Measurements from ENCODE around the gene AGBL4. TPM values are rescaled to one million over a fixed set of nuclear protein-coding genes. Genes with fewer than 3 reads are reported as not detected.

The AGBL4 gene
- total RNA-seq, 1 experiment from 2014 or later, result 0.33 TPM

GRCh38 chr1:50048791-50049190, 25.0 kb upstream of the AGBL4 start:
- intact Hi-C loops (cut with micrococcal nuclease), result no loop called here
- Histone ChIP-seq H3K9me3 (ENCODE audit: low read length) (no peaks in the 10 kb centered on the region), H3K4me3 (ENCODE audit: low read length) (no peak overlapping the region), H3K9ac (ENCODE audit: low read length) (no peak overlapping the region), H3F3A (ENCODE audit: low read length, unreplicated experiment) (no peaks in the 10 kb centered on the region), H2AFZ (ENCODE audit: low read length) (no peak overlapping the region), H3K79me2 (ENCODE audit: low read length) (no peaks in the 10 kb centered on the region), H3K4me1 (ENCODE audit: insufficient read depth, low read length) (no peaks in the 10 kb centered on the region), H3K36me3 (ENCODE audit: low read depth, low read length) (no peaks in the 10 kb centered on the region), H3K27me3 (ENCODE audit: low read length) (no peaks in the 10 kb centered on the region), H3K27ac (ENCODE audit: low read length) (no peak overlapping the region), H4K20me1 (ENCODE audit: low read length) (no peaks in the 10 kb centered on the region), H3K9me2 (replicated peaks; ENCODE audit: low read length) (no peaks in the 10 kb centered on the region), H3K4me2 (ENCODE audit: low read length) (no peak overlapping the region)
- CTCF ChIA-PET, result no interaction called here
- TF ChIP-seq EZH2phosphoT487 (IDR thresholded peaks at IDR 0.05; ENCODE audit: borderline replicate concordance, low read length), result no peak
- no peak for TF ChIP-seq EZH2 (IDR thresholded peaks at IDR 0.05; ENCODE audit: low read length, unreplicated experiment)
- no peak for TF ChIP-seq CTCF (conservative IDR thresholded peaks at IDR 0.05; ENCODE audit: low read depth, low read length)
- DNase-seq, result no peak
- ATAC-seq, result no peak
- BruUV-seq (replicated peaks), result no TSS peak
- POLR2A ChIA-PET (ENCODE audit: unreplicated experiment), result no interaction called here

- Histone ChIP-seq H3K4me3 (ENCODE audit: low read length) (no peak overlapping the region), H3K36me3 (ENCODE audit: low read depth, low read length) (no peaks in the 10 kb centered on the region), H3K4me2 (ENCODE audit: low read length) (no peak overlapping the region), H3K27me3 (ENCODE audit: low read length) (no peaks in the 10 kb centered on the region), H3K27ac (ENCODE audit: low read length) (no peak overlapping the region), H3K79me2 (ENCODE audit: low read length) (no peaks in the 10 kb centered on the region), H3K9ac (ENCODE audit: low read length) (no peak overlapping the region), H3K4me1 (ENCODE audit: insufficient read depth, low read length) (no peaks in the 10 kb centered on the region), H4K20me1 (ENCODE audit: low read length) (no peaks in the 10 kb centered on the region), H3K9me2 (replicated peaks; ENCODE audit: low read length) (no peaks in the 10 kb centered on the region), H2AFZ (ENCODE audit: low read length) (no peak overlapping the region), H3K9me3 (ENCODE audit: low read length) (no peaks in the 10 kb centered on the region), H3F3A (ENCODE audit: low read length, unreplicated experiment) (no peaks in the 10 kb centered on the region)
- TF ChIP-seq EZH2phosphoT487 (IDR thresholded peaks at IDR 0.05; ENCODE audit: borderline replicate concordance, low read length) (no peak), CTCF (conservative IDR thresholded peaks at IDR 0.05; ENCODE audit: low read depth, low read length) (no peak), EZH2 (IDR thresholded peaks at IDR 0.05; ENCODE audit: low read length, unreplicated experiment) (no peak)
- intact Hi-C loops (cut with micrococcal nuclease), result no loop called here
- CTCF ChIA-PET, result no interaction called here
- no peak for ATAC-seq
- DNase-seq, result no peak
- BruUV-seq (replicated peaks), result no TSS peak
- POLR2A ChIA-PET (ENCODE audit: unreplicated experiment), result no interaction called here
Measured at GRCh38 chr1:50047916-50048694, 24.4 kb upstream of the AGBL4 start.

- no peak overlapping the region for H3K4me2 ChIP-seq (ENCODE audit: low read length)
- BruUV-seq (replicated peaks), result no TSS peak
- POLR2A ChIA-PET (ENCODE audit: unreplicated experiment), result no interaction called here
- no peaks in the 10 kb centered on the region for H3K9me2 ChIP-seq (replicated peaks; ENCODE audit: low read length)
- no peaks in the 10 kb centered on the region for H3K27me3 ChIP-seq (ENCODE audit: low read length)
- DNase-seq, result no peak
- no peak for TF ChIP-seq CTCF (conservative IDR thresholded peaks at IDR 0.05; ENCODE audit: low read depth, low read length)
- TF ChIP-seq EZH2 (IDR thresholded peaks at IDR 0.05; ENCODE audit: low read length, unreplicated experiment), result no peak
- TF ChIP-seq EZH2phosphoT487 (IDR thresholded peaks at IDR 0.05; ENCODE audit: borderline replicate concordance, low read length), result no peak
- CTCF ChIA-PET, result no interaction called here
- no peaks in the 10 kb centered on the region for H3K4me1 ChIP-seq (ENCODE audit: insufficient read depth, low read length)
- no peak overlapping the region for H3K27ac ChIP-seq (ENCODE audit: low read length)
- H3K9ac ChIP-seq (ENCODE audit: low read length), result no peak overlapping the region
- no peaks in the 10 kb centered on the region for H3K36me3 ChIP-seq (ENCODE audit: low read depth, low read length)
- no peaks in the 10 kb centered on the region for H3F3A ChIP-seq (ENCODE audit: low read length, unreplicated experiment)
- no peak overlapping the region for H3K4me3 ChIP-seq (ENCODE audit: low read length)
- intact Hi-C loops (cut with micrococcal nuclease), result no loop called here
- no peaks in the 10 kb centered on the region for H3K9me3 ChIP-seq (ENCODE audit: low read length)
- no peak for ATAC-seq
- H2AFZ ChIP-seq (ENCODE audit: low read length), result no peak overlapping the region
- no peaks in the 10 kb centered on the region for H4K20me1 ChIP-seq (ENCODE audit: low read length)
- H3K79me2 ChIP-seq (ENCODE audit: low read length), result no peaks in the 10 kb centered on the region
Measured at GRCh38 chr1:50038237-50038809, 14.6 kb upstream of the AGBL4 start.
